ENCODE measurements around the gene KRT2.

GRCh38 chr12:52631676-52632459, 20.1 kb downstream of the KRT2 start:
- TF ChIP-seq CTCF (conservative IDR thresholded peaks at IDR 0.05; ENCODE audit: low read depth, low read length) (no peak), POLR2A (IDR thresholded peaks at IDR 0.05; ENCODE audit: low read depth, low read length) (no peak), CEBPB (IDR thresholded peaks at IDR 0.05; ENCODE audit: low read depth, low read length) (no peak), MAZ (IDR thresholded peaks at IDR 0.05; ENCODE audit: borderline replicate concordance, low read depth, low read length) (no peak), MAFK (IDR thresholded peaks at IDR 0.05; ENCODE audit: low read depth, low read length) (no peak), RAD21 (IDR thresholded peaks at IDR 0.05; ENCODE audit: low read length) (no peak), MXI1 (IDR thresholded peaks at IDR 0.05; ENCODE audit: borderline replicate concordance, low read depth, low read length) (no peak), ELK1 (IDR thresholded peaks at IDR 0.05; ENCODE audit: borderline replicate concordance, low read depth, low read length) (no peak), USF2 (IDR thresholded peaks at IDR 0.05; ENCODE audit: low read depth, low read length) (no peak), RFX5 (IDR thresholded peaks at IDR 0.05; ENCODE audit: low read depth, low read length) (no peak), BHLHE40 (IDR thresholded peaks at IDR 0.05; ENCODE audit: low read depth, low read length) (no peak), CHD1 (IDR thresholded peaks at IDR 0.05; ENCODE audit: low read depth, low read length) (no peak), RCOR1 (IDR thresholded peaks at IDR 0.05; ENCODE audit: insufficient replicate concordance, low read length) (no peak)

Measured in IMR-90 (cell line).